Activated CD8-positive, alpha-beta T cell treated with anti-CD3 and anti-CD28 coated beads, Interleukin-2, amount 10 ng/mL, durations not matched to agents 7 days and 5 days (primary cell): Measurements from ENCODE around the gene MALT1. TPM values are rescaled to one million over a fixed set of nuclear protein-coding genes. Genes with fewer than 3 reads are reported as not detected.

ENCODE experiments used
- ATAC-seq: fragments of 150-1000 bp; cut with Tn5 transposase; one replicate; pipeline ENCODE4 v1.10.0; 2021; ENCODE audit warnings: moderate library complexity
- CTCF ChIA-PET: fragments of 350-600 bp; sonication (Branson Sonifier 250); formaldehyde crosslinking; loops from one replicate; lab custom pipeline; 2021; ENCODE audit warnings: antibody characterized with exemption; lab: Charles Lee
- POLR2A ChIA-PET: fragments of 350-600 bp; sonication (Branson Sonifier 250); formaldehyde crosslinking; loops from one replicate; lab custom pipeline; 2021; ENCODE audit warnings: antibody characterized with exemption; lab: Charles Lee
- DNase-seq: peaks from one replicate; pipeline ENCODE4 v3.0.0-alpha.2; 2020
- H3K27ac Mint-ChIP-seq: one replicate; pipeline ENCODE4 v1.8.0; 2021; ENCODE audit warnings: mild to moderate bottlenecking, mixed read lengths
- H3K27me3 Mint-ChIP-seq: one replicate; pipeline ENCODE4 v1.8.0; 2021; ENCODE audit warnings: low read depth, mixed read lengths
- H3K36me3 Mint-ChIP-seq: one replicate; pipeline ENCODE4 v1.8.0; 2021; ENCODE audit warnings: low read depth, mixed read lengths
- H3K4me1 Mint-ChIP-seq: one replicate; pipeline ENCODE4 v1.8.0; 2021; ENCODE audit warnings: low read depth, mixed read lengths
- H3K4me3 Mint-ChIP-seq: one replicate; pipeline ENCODE4 v1.8.0; 2021; ENCODE audit warnings: mild to moderate bottlenecking, mixed read lengths
- H3K9me3 Mint-ChIP-seq: one replicate; pipeline ENCODE4 v1.8.0; 2022; ENCODE audit warnings: mixed read lengths; ENCODE audit not compliant: insufficient read depth
- total RNA-seq, 2 experiments: library from RNA; stranded (reverse); gene quantifications; one replicate each; pipeline ENCODE4 v1.2.3, GENCODE V29; 2021

Gene MALT1
- total RNA-seq, 2 experiments from 2014 or later: 52.7 to 57.1 TPM

DNA sequence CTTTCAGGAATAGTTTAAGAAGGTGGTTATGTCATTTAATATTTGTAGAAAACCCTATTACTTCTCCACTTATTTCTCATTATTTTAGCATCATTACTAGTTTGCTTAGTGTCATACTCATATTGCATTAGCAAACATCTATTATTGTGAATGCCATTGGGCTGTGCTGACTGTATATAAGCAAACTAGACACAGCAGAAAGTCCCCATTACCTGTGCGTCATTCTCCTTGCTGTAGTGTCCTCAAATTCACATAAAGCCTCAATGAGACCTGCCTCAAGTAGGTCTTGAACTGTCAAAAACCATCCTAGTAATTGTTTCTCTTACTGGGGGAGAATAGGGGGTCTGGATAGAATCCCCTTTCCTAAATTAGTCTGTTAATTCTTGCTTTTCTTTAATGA is 43.6 kb downstream of the MALT1 start:
- peak overlapping the region; percentile 23 for H3K27ac Mint-ChIP-seq
- H3K27me3 Mint-ChIP-seq: no peaks in the 10 kb centered on the region
- no peak overlapping the region for H3K4me3 Mint-ChIP-seq
- ChIA-PET CTCF (interaction anchor here (3.0 kb wide), 1 partner anchor 49 kb away, joined by 17 read pairs; no protein-coding TSS in a partner anchor), POLR2A (interaction anchor here (0.7 to 2.9 kb wide), 2 partner anchors 17 to 43 kb away, joined by 3 to 15 read pairs; partner anchors contain the start of gene MALT1)
- H3K4me1 Mint-ChIP-seq: peaks cover 47% of the 10 kb centered on the region
- H3K9me3 Mint-ChIP-seq: no peaks in the 10 kb centered on the region
- H3K36me3 Mint-ChIP-seq: peaks cover 63% of the 10 kb centered on the region
- no peak for ATAC-seq
- DNase-seq: no peak

DNA sequence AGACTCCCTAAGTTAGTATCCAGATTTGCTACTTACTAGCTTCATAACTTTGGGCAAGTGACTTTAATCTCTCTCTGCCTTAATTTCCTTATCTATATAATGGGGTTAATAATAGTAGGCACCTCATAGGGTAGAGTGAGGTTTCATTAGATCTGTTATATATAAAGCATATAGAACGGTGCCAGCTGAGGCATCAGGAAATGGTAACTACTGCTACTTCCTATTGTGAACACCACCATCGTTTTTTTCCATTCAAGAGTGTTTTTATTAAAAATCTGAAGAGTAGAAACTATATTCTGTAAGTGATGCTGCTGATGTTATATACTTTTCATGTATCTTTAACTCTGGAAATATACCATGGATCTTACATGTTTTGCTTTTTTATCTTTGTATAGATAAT is 44.3 kb downstream of the MALT1 start:
- ChIA-PET CTCF (interaction anchor here (1.5 to 3.0 kb wide), 2 partner anchors 44 to 49 kb away, joined by 3 to 17 read pairs; partner anchors contain the start of gene MALT1), POLR2A (interaction anchor here (0.7 to 2.9 kb wide), 2 partner anchors 16 to 44 kb away, joined by 3 to 15 read pairs; partner anchors contain the start of gene MALT1)
- DNase-seq (no peak), ATAC-seq (peak; percentile 32)
- H3K4me3 Mint-ChIP-seq: peak overlapping the region; percentile 60
- H3K4me1 Mint-ChIP-seq: peaks cover 47% of the 10 kb centered on the region
- H3K27ac Mint-ChIP-seq: peak overlapping the region; percentile 89
- H3K9me3 Mint-ChIP-seq: no peaks in the 10 kb centered on the region
- H3K36me3 Mint-ChIP-seq: peaks cover 67% of the 10 kb centered on the region
- no peaks in the 10 kb centered on the region for H3K27me3 Mint-ChIP-seq

DNA sequence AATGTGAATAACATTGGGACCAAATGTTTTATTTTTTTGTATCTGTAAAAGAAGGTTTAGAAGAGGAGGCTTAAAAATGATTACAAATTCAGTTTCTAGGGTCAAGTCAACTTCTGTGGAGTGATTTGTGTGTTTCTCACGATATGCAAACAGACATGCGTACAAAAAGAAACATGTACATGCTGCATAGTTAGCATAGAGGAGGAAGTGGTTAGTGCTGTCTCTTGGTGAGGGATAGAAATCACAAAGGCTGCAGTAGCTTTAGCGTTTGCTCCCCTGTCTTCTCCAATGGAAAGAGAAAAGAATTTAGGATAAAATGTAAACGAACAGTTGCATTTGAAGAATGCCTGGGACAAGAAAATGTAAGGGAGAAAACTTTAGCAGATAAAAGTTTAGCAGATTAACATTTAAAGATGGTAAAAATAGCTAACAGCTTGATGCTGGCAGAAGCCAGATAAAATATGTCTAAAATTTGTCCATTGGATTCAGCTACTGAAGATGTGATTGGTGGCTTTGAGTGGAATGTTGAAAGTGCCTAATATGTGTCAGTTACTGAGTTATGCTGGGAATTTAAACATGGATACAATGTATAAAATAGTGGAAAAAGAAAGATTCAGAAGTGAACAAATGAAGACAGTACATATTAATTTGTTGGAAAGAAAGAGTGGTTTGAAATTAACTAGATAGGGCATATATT is 44.9 kb downstream of the MALT1 start:
- H3K27me3 Mint-ChIP-seq: no peaks in the 10 kb centered on the region
- DNase-seq (peak; percentile 38), ATAC-seq (peak; percentile 96)
- ChIA-PET CTCF (interaction anchor here (0.6 to 3.0 kb wide), 7 partner anchors 8 to 188 kb away, joined by 3 to 17 read pairs (median 4); partner anchors contain the start of gene MALT1), POLR2A (interaction anchor here (0.7 to 2.9 kb wide), 2 partner anchors 19 to 45 kb away, joined by 3 to 15 read pairs; partner anchors contain the start of gene MALT1)
- peak overlapping the region; percentile 89 for H3K27ac Mint-ChIP-seq
- peak overlapping the region; percentile 60 for H3K4me3 Mint-ChIP-seq
- H3K9me3 Mint-ChIP-seq: no peaks in the 10 kb centered on the region
- H3K36me3 Mint-ChIP-seq: peaks cover 67% of the 10 kb centered on the region
- H3K4me1 Mint-ChIP-seq: peaks cover 47% of the 10 kb centered on the region

DNA sequence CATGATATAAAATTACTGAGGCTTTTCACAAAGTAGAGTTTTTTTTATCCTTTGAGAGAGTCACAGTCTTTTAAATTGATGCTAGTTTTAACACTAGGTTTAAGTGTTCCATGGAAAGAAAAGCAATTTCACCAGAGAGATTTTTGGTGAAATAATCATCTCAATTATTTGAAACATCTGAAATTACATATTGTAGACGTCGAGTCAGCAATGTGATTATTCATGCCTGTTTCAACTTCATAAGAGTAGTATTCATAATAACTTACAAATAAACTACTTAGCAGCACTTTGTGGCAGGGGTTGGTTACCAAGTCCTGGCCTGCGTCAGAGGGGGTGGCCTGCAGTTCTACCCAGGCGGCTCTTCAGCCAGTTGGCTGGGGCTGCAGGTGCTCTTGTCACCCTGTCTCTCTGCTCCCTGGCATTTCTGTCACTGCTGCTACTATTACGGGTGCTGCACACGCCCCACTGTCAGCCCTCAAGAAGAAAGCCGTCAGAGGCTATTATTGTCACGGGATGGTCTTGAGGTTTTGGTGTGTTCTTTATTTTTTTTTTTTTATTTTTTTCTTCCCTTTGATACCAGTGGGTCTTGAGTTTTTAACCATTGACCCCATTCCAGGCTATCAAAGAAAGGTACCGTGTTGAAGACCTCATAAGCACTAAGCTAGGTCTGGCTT is 50.4 kb downstream of the MALT1 start:
- H3K4me1 Mint-ChIP-seq: peaks cover 12% of the 10 kb centered on the region
- peaks cover 48% of the 10 kb centered on the region for H3K36me3 Mint-ChIP-seq
- no peak overlapping the region for H3K4me3 Mint-ChIP-seq
- no peaks in the 10 kb centered on the region for H3K9me3 Mint-ChIP-seq
- DNase-seq: no peak
- CTCF ChIA-PET: no interaction called here
- H3K27ac Mint-ChIP-seq: no peak overlapping the region
- POLR2A ChIA-PET: no interaction called here
- H3K27me3 Mint-ChIP-seq: no peaks in the 10 kb centered on the region
- no peak for ATAC-seq

DNA sequence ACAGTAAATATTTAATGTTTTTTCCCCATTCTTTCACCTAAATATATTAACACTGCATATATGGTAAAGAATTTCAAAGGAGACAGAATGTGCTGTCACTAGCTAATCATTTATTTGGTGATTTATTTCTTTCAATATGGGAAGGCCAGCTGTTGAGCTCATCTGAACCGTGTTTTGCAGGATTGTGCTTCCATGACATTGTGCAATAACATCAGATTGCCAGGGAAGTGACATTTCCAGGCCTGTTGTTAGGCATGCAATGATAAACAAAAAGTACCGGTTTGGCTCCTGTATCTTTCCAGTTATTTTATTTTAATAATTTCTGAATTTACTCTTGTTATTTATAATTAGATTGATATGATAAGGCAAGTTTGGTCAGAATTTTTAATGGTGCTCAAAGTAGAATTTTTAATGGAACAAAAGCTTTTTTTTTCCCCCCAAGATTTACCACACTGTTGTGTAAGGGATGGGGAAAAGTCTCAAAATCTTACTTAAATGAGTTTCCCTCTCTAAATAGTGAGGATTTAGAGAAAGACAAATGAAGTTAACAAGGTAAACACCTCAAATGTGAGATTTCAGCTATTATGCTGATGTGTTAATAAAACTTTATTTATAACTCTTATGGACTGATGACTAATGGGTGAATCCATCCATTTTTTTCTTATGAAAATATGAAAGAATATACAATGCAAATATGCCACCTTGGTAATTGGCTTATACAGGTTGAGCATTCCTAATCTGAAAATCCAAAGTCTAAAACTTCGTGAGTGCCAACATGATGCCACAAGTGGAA is 52.7 kb downstream of the MALT1 start:
- CTCF ChIA-PET: interaction anchor here (1.8 kb wide), 1 partner anchor 39 kb away, joined by 12 read pairs; no protein-coding TSS in a partner anchor
- no peak for ATAC-seq
- Mint-ChIP-seq H3K27ac (no peak overlapping the region), H3K9me3 (no peaks in the 10 kb centered on the region), H3K4me1 (peaks cover 4% of the 10 kb centered on the region), H3K36me3 (peaks cover 40% of the 10 kb centered on the region), H3K27me3 (no peaks in the 10 kb centered on the region), H3K4me3 (no peak overlapping the region)
- POLR2A ChIA-PET: no interaction called here
- no peak for DNase-seq

DNA sequence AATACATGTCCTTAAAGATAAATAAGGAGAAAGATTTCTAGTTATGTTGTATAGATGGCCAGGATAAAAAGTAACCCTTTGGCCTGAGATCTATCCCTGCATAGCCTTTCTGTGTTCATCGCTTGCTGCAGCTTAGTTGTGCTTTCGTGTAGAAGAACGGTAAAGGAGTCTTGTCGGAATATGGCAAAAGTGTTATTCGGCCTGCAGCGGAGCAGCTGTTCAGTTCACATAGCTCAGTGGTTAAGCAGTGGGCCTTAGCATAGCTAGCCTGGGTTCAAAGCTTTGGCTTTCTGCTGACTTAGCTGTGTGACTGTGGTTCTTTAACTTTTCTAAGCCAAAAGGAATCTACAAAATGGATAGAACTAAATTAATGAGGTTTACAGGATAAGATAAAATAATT is 55.4 kb downstream of the MALT1 start:
- Mint-ChIP-seq H3K4me1 (no peaks in the 10 kb centered on the region), H3K27ac (no peak overlapping the region), H3K4me3 (no peak overlapping the region), H3K27me3 (no peaks in the 10 kb centered on the region), H3K36me3 (peaks cover 38% of the 10 kb centered on the region), H3K9me3 (no peaks in the 10 kb centered on the region)
- ATAC-seq (no peak), DNase-seq (no peak)
- ChIA-PET CTCF (interaction anchor here (1.2 kb wide), 1 partner anchor 37 kb away, joined by 3 read pairs; no protein-coding TSS in a partner anchor), POLR2A (no interaction called here)

DNA sequence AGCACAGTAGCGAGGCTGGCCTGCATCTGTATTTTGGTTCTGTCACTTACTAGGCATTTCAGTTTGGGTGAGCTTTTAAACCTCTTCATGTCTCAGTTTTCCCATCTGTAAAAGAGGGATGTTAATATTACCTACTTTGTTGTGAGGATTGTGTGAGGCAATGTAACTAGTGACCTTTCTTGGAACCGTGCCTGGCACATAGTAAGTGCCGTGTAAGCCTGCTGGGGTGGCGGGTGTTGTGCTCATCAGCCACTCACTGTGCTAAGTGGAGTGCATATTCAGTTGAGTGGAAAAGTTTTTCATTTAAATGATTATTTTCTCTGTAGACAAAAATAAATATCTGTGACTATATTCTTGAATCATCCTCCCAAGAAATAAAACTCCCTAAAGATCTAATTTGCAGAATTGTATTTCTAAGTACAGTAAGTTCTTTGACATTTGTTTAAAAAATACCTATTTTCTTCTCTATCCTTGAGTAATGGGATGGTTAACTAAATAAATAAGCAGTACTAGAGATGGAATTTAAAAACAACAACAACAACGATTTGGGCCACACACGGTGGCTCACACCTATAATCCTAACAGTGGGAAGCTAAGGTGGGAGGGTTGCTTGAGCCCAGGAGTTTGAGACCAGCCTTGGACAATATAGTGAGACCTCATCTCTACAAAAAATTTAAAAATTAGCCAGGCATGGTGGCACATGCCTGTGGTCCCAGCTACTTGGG is 56.7 kb downstream of the MALT1 start:
- H3K36me3 Mint-ChIP-seq: peaks cover 38% of the 10 kb centered on the region
- CTCF ChIA-PET: interaction anchor here (1.2 kb wide), 1 partner anchor 36 kb away, joined by 4 read pairs; no protein-coding TSS in a partner anchor
- ATAC-seq (no peak), DNase-seq (no peak)
- H3K27me3 Mint-ChIP-seq: no peaks in the 10 kb centered on the region
- H3K27ac Mint-ChIP-seq: no peak overlapping the region
- H3K4me3 Mint-ChIP-seq: no peak overlapping the region
- H3K9me3 Mint-ChIP-seq: no peaks in the 10 kb centered on the region
- H3K4me1 Mint-ChIP-seq: no peaks in the 10 kb centered on the region
- POLR2A ChIA-PET: no interaction called here

DNA sequence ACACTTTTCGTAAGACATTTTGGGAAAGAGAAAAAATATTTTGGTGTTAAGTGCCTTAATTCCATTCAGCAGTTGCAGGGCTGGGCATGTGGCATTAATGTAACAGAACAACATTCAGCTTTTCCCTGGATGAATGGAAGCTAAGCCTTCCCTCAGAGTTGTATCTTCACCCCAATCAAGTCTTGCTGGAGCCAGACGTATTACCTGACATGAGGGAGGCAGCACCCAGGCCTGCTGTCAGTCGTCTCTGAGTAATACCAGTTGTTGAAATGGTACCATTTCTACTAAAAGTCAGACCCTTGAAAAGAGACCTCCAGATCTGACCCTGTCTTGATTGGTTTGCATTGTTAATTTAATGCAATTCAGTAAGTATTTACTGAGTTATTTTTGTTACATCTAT is 57.5 kb downstream of the MALT1 start:
- no peak overlapping the region for H3K27ac Mint-ChIP-seq
- H3K27me3 Mint-ChIP-seq: no peaks in the 10 kb centered on the region
- ATAC-seq (no peak), DNase-seq (no peak)
- POLR2A ChIA-PET: no interaction called here
- no peak overlapping the region for H3K4me3 Mint-ChIP-seq
- H3K4me1 Mint-ChIP-seq: no peaks in the 10 kb centered on the region
- no peaks in the 10 kb centered on the region for H3K9me3 Mint-ChIP-seq
- H3K36me3 Mint-ChIP-seq: peaks cover 39% of the 10 kb centered on the region
- CTCF ChIA-PET: interaction anchor here (1.2 kb wide), 1 partner anchor 35 kb away, joined by 4 read pairs; no protein-coding TSS in a partner anchor

DNA sequence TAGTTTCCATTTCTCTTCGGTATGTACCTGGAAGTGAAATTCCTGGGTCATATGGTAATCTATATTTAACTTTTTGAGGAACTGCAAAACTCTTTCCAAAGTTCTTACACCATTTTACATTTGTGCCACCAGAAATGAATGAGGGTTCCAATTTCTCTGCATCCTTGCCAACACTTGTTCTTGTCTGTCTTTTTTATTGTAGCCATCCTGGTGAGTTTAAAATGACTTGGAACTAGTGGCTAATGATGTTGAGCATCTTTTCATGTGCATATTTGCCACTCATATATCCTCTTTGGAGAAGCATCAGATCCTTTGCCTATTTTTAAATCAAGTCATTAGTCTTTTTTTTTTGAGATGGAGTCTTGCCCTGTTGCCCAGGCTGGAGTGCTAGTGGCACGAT is 59.4 kb downstream of the MALT1 start:
- ATAC-seq (no peak), DNase-seq (no peak)
- no peaks in the 10 kb centered on the region for H3K27me3 Mint-ChIP-seq
- CTCF ChIA-PET: no interaction called here
- POLR2A ChIA-PET: no interaction called here
- H3K9me3 Mint-ChIP-seq: no peaks in the 10 kb centered on the region
- H3K4me1 Mint-ChIP-seq: no peaks in the 10 kb centered on the region
- H3K36me3 Mint-ChIP-seq: peaks cover 46% of the 10 kb centered on the region
- no peak overlapping the region for H3K27ac Mint-ChIP-seq
- H3K4me3 Mint-ChIP-seq: no peak overlapping the region

DNA sequence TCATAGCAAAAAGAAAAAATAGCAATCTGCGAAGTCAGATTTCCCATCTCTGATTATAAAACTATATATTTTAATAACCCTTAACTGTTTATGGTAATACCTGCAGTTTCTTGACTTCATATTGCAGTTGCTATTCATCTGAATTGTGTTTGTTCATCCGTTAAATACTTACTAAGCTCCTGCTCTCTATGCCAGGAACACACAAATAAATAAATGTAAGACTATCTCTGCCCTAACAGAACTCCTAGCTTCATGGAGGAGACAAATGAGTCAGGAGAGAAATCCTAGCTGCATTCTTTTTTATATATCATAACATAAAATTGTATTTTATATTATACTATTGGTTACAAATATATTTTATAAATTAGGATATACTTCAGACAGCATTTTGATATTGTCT is 61.2 kb downstream of the MALT1 start:
- no peaks in the 10 kb centered on the region for H3K9me3 Mint-ChIP-seq
- DNase-seq (no peak), ATAC-seq (no peak)
- H3K27me3 Mint-ChIP-seq: no peaks in the 10 kb centered on the region
- no peak overlapping the region for H3K4me3 Mint-ChIP-seq
- no peak overlapping the region for H3K27ac Mint-ChIP-seq
- ChIA-PET POLR2A (interaction anchor here (0.6 kb wide), 1 partner anchor 388 kb away, joined by 3 read pairs; no protein-coding TSS in a partner anchor), CTCF (interaction anchor here (1.0 kb wide), 1 partner anchor 31 kb away, joined by 3 read pairs; no protein-coding TSS in a partner anchor)
- peaks cover 55% of the 10 kb centered on the region for H3K36me3 Mint-ChIP-seq
- no peaks in the 10 kb centered on the region for H3K4me1 Mint-ChIP-seq

DNA sequence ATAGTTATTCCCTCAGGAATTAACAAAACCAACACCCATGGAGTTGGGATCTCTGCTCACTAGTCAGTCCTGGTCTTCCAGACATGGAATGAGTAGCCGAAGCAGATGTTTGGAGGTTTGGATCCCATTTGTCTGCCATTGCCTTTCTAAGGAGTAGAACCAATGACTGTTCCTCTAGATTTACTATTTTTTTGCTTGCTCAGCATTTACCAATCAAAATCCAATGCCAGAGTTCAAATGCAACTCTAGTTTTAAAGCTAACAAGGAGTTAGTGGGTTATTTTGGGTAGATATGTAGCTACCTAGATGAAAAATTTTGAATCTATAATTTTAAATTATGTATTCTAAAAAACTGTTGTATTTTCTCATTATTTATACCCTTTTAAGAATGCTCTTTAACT is 62.6 kb downstream of the MALT1 start:
- ChIA-PET POLR2A (no interaction called here), CTCF (no interaction called here)
- no peak for DNase-seq
- Mint-ChIP-seq H3K4me3 (no peak overlapping the region), H3K36me3 (peaks cover 57% of the 10 kb centered on the region), H3K27me3 (no peaks in the 10 kb centered on the region), H3K4me1 (no peaks in the 10 kb centered on the region), H3K27ac (no peak overlapping the region), H3K9me3 (no peaks in the 10 kb centered on the region)
- ATAC-seq: no peak
